GM21529 (cell line): ENCODE data around the gene SLC9B2.
A peak's percentile ranks its signal among the peaks of the same experiment; 100 is the strongest.

ENCODE experiments used
- ATAC-seq: cut with Tn5 transposase; IDR thresholded peaks from one replicate; pipeline ENCODE4 v1.9.1; 2021; ENCODE audit not compliant: unreplicated experiment

SLC9B2 gene

DNA sequence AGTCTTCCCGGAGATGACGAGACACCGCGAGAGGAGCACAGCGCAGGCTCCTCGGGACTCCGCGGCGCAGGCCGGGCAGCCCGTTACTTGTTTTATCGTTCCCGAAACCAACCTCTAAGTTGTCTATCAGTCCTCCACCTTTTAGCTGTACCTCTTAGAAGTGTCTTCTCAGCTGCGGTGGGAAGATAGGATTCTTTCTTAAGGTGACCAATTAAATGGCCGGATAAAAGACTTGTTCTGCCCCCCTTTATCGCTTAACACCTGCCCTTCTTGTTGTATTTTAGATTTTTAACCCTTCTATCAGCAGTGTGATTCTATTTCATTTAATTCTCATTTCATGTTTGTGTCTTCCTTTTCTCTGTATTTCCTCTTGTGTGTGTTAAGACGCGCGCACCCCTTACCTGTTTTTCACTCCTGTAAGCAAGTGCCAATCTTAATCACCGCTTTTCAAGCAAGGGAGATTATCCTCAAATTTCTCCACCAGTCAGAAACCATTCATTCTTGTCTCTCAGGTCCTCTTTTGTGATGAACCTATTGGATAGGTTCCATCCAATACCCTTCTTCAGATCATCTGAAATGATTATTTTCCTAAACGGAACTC, at the start of gene SLC9B2:
TSS of gene SLC9B2 (minus strand) at position 15 of the 601 bp plus-strand sequence. CDS start 9,211 bp downstream, outside the sequence.
- peak; percentile 49 for ATAC-seq

- ATAC-seq, result no peak
These were observed 49.6 kb upstream of the SLC9B2 start for GRCh38 chr4:103126126-103126525.

- no peak for ATAC-seq
These were observed 46.6 kb upstream of the SLC9B2 start for GRCh38 chr4:103123114-103123513.

- ATAC-seq, result no peak
These were observed 41.6 kb upstream of the SLC9B2 start for GRCh38 chr4:103118166-103118565.

DNA sequence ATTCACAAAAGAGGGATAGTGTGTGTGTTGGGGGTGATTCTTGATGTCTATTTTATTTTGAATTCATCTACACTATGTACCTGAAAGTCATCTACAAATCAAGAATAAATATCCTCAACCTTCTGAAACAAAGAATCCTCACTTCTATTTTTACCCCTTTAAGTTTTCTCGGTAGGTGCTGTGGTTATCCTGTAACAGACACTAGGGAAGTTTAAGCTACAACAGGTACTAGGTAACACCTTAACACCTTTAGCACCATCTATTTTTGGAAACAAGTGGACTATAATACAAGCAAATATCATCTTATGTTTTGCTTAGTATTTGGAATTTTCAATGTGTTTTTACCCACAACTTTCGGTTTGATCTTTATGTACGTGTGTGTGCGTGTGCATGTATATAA, 35.0 kb upstream of the SLC9B2 start:
- no peak for ATAC-seq

GRCh38 chr4:103108542-103108941, 32.0 kb upstream of the SLC9B2 start:
- ATAC-seq, result no peak

DNA sequence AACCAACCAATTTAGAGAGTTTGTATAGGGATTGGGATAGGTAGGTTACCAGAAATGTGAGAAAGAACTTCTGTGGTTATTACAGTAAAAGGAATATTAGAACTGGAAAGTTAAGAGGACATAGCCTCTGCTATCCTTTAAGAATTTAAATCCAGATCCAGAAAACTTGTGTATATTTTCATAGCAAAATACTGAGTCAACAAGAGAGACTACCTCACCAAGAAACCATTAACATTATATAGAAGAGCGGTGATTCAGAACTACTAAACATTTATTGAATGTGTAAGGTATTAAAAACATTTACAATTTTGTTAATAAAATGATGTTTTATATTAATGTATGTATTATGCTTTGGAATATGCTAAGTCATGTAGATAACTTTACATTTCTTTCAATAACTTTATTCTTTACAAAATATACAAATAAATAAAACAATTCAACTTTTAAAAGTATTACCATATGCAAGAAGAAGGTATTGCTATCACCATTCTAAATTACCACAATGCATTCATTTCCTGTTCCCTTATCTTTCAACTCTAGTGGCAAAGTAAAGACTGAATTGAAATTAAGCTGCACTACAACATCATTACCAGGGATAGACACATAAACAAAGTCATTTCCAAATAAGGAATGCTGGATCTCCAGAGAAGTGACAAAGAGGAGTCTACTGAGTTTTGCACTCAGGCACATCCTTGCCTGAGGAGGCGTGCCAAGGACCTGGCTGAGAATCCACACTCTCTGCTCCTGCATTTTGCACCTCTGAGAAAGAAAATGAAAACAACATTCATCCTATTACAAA, 29.2 kb upstream of the SLC9B2 start:
- no peak for ATAC-seq

DNA sequence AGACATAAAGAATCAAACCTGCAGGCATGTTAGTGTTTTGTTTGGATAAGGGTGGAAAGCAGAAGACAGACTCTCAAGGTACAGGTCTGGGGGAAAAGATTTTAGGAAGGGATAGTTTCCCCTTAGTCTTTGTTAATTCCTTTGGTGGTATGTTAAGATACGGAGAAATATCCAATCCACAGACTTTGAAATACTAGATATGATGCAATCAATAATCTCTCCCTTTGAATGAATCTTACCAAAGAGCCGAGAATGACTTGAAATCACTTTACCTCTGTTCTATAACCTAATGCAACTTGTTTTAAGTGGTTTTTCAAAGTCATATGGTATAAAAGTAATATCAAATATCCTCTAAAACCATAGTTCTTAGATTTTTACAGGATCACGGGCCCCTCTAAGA, 28.3 kb upstream of the SLC9B2 start:
- no peak for ATAC-seq

DNA sequence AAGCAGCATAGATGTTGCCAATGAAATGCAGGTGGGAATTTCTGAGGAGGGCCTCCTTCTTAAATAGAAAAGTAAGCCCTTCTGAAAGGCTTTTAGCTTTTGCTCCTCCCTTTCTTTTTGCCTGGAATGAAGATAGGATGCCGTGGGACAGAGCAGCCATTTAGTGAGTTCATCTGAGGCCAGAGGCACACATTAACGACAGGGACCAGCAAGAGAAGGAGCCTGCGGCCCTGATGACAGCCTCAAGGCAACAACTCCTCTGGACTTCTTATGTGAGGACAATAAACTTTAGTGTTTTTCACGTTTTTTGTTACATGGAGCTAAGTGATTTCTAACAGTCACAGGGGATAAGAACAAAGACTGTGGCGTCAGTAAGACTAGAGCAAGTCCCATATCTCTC, 24.1 kb upstream of the SLC9B2 start:
- ATAC-seq, result no peak

DNA sequence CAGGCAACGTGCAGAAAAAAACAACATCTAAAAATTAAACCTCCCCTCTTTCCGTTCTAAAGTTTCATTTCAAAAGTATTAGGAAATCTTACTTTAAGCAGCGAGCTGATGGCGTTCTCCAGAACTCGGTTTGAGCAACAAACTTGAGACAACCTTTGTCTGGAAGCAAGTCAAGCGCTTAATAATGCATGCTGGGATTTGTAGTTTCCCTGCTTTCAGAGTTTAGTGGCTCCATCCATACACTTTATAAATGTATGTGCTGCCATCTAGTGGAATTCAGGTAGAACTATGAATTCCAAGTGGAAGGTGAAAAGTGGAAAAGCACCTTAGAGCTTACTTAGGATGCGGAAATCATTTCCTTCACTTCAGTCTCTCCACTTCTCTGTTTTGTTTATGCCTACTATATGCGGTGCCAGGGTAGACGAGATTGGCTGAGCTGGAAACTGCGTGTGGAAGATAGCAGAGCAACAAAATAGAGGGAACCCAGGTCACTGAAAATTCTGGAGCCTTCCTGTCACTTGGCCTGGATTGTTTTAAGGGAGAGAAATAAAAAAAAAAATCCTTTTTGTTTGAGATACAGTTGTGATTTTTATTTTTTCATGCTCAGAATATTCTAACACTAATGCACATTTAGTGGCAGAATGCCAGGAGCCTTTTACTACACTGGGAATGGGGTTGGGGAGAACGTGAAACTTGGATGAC, 23.3 kb upstream of the SLC9B2 start, which contains the start of gene BDH2:
TSS of gene BDH2 (minus strand) at position 144 of the 702 bp plus-strand sequence. CDS start 3,580 bp downstream, outside the sequence.
- ATAC-seq, result peak; percentile 98

- ATAC-seq, result no peak
These were observed 22.3 kb upstream of the SLC9B2 start for GRCh38 chr4:103098756-103099440.

DNA sequence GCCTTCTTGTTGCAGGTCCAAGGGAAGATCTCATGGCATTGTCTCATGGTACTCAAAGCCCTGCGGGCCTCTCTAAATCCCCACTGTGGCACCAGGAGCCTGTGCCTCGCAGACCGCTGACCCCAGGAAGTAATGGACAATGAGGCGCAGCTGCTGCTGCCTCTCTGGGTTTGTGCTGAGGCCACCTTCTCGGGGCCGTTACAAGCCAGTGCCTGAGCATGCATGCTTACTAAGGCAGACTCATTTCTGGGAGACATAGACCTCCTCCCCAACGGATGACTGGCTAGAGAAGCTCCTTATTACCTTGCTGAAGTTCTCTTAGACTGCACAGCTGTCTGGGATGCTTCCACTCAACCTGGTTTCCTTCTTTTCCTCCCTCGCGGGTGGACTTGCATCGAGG, 21.8 kb upstream of the SLC9B2 start:
- no peak for ATAC-seq

GRCh38 chr4:103097112-103097511, 20.6 kb upstream of the SLC9B2 start:
- no peak for ATAC-seq

- ATAC-seq, result no peak
These were observed 18.5 kb upstream of the SLC9B2 start for GRCh38 chr4:103095080-103095479.

DNA sequence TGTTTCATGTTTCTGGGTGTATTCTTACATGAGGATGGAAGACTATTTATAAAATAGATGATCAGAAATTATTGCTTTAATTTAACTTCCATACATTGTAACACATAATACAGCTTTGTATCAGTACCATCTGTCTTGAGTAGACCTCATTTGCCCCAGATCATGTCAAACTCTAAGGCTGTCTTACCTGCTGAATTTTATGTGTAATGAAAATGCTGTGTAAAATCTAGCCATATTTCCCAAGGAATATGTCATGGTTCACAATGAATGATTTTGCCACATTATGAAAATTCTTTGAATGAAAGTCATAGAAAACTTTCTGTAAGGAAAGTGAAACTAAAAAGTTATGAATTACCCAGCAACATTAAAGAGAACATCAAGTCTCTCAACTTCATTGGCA, 15.7 kb upstream of the SLC9B2 start:
- ATAC-seq, result peak; percentile 33

DNA sequence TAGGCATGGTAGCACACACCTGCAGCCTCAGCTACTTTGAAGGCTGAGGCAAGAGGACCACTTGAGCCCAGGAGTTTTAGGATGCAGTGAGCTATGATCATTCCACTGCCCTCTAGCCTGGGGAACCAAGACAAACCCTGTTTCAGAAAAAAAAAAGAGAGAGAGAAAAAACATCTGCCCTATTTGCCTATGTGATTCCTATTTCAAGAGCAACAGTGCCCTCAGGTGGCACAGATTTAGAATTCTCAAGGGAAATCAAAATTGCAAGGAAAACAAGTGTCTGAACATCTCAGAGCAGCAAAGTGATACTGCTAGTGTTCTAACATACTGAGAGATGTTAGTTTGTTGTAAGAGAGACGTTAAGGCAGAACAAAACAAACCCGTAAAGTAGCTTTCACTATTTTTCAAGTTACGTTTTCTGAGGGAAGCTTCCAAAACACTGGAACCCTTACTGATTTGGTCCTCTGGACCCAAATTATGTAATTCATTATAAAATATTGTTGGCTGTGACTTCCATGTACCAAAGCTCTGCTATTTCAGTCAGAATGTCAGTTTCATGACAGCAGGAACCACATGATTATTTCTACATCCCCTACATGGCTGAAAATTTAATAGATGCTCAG, 15.2 kb upstream of the SLC9B2 start:
- peak; percentile 82 for ATAC-seq

GRCh38 chr4:103089481-103089880, 12.9 kb upstream of the SLC9B2 start:
- no peak for ATAC-seq

- ATAC-seq, result no peak
These were observed 10.0 kb upstream of the SLC9B2 start for GRCh38 chr4:103086551-103086950.

DNA sequence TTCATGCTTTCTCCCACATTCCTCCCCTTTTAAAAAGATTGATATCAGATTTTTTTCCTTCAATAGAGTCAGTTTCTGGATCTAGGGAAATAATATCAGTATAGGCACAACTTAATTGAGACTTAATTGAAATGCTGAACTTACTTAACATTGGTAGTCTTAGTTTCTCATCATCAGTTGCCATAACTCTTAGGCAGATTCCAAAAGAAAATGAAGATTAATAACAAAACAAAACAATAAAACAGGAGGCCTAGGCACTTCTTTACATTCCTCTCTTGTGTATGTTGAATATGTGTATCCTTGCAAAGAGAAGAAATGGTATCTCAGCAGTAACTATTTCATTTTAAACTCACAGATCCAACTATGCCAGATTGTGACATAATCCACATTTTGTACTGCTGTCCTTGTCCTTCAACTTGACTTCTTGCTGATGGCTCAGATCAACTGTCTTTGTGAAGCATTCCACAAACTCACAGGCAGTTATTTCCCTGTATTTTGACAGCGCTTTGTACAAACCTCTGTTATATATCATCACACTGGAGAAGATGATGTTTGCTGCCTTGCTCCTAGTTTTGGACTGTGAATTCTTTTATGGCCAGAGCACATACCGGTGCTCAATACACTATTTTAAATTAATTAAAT, 9.1 kb upstream of the SLC9B2 start:
- no peak for ATAC-seq

- ATAC-seq, result no peak
These were observed 3.1 kb upstream of the SLC9B2 start for GRCh38 chr4:103079621-103080020.
